ENCODE results near the gene NUDT1.

The NUDT1 gene

DNA sequence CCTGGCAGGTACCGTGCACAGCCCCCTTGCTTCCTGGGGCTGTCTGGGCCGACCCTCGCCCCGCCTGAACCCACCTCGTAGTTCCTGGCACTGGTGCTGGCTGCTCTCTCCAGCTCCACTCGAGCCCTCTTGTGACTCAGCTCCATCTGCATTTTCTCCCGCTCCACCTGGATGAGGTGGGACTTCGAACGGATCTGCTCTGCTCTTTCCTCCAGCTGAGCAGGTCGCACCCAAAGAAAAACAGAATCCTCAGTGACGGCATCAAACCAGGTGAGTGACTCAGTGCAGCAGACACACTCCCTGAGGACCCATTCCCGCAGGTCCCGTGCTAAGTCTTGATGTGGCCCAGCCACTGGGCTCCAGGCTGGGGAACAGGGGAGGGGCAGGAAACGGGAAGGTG lies 16.7 kb upstream of the NUDT1 start:
- DNase-seq = no peak

DNA sequence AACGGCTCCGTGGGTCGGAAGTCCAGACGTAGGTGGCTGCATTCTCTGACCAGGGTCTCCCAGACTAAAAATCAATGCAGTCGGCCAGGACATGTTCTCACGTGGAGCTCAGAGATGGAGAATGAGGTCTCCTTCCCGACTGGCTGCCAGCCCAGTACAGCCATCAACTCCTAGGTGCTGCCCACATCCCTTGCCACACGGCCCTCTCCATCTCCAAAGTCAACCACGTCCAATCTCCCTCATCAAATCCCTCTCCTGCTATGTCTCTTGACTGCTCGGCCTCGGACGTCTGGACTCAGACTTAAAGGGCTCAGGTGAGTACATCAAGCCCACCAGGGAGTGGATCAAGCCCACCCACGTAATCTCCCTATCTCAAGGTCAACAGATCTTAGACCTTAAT lies 16.2 kb upstream of the NUDT1 start:
- no peak for DNase-seq

- no peak for DNase-seq
Measured at GRCh38 chr7:2227699-2228098, 14.3 kb upstream of the NUDT1 start.

- DNase-seq = no peak
Measured at GRCh38 chr7:2228921-2229320, 13.1 kb upstream of the NUDT1 start.

- DNase-seq = no peak
Measured at GRCh38 chr7:2229467-2229866, 12.6 kb upstream of the NUDT1 start.

DNA sequence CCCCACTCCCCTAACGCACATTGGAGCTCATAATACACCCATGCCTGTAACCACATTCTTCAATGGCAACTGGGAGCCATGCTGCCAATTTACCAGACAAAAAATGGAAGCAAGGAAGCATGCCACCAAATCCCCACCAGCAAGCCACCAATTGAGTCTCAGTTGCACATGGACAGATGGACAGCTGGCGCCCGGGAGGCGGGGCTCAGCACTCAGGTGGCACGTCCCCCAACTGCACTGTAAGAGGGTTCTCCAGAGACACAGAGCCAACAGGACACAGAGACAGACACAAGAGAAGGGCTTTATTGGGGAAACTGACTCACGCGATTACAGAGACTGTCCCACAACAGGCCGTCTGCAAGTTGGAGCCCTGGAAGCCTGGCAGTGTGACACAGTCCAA lies 11.8 kb upstream of the NUDT1 start:
- no peak for DNase-seq

- DNase-seq = no peak
Measured at GRCh38 chr7:2230882-2231281, 11.1 kb upstream of the NUDT1 start.

DNA sequence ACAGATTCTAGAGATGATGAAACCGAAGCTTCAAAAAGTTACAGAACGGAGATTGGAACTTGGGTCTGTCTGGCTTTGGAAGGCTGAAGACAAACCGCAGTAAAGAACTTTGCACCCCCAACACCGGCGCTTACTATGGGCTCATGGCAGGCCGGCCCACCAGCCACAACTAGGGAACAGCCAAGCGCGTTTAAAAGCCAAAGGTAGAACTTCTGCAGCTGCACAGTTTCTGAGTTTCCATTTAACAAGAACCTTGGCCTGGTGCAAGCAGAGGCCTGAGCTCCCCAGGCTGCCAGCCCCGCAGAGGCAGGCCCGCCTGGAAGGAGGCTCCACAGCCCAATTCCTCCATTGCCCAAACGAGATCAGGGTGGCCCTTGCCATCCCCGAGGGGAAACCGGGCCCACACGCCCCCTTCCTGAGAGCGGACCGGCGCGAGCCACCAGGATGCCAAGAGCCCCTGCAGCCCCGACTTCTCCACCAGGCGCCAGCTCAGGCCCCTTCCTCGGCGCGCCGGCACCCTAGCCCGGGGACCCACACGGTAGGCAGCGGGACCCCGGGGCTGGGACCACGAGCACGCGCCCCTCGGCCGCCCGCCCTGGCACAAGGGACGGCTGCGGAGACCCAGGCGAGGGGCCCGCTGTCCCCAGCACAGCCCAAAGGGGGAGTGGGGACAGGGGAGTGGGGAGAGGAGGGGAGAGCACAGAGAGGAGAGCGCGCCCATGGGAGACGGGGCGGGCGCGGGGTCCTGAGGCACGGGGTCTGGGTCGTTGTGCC lies 9.8 kb upstream of the NUDT1 start:
- DNase-seq = no peak

- DNase-seq = peak; percentile 31
Measured at GRCh38 chr7:2232766-2233520, 9.1 kb upstream of the NUDT1 start, which contains the start of gene MAD1L1. MAD1L1 (minus strand) TSS chr7:2232945; CDS start chr7:2230133, 2,812 bp downstream.

DNA sequence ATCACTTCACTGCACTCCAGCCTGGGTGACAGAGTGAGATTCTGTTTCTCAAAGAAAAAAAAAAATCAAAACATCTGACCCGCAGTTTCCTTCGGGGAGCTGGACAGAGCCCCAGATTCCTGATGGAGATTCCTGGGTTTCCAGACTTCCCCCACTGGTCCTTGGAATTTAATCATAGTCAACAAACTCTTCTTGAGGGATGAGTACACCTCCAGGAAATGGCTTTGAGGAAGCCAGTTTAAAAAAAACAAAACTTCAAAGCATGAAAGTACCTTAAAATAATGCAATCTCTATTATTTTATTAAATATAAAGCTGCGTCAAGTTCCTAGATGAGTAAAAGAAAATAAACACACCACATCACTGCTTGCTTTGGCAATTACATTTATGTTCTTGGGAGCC lies 8.1 kb upstream of the NUDT1 start:
- no peak for DNase-seq

- no peak for DNase-seq
Measured at GRCh38 chr7:2237109-2237602, 4.9 kb upstream of the NUDT1 start.

DNA sequence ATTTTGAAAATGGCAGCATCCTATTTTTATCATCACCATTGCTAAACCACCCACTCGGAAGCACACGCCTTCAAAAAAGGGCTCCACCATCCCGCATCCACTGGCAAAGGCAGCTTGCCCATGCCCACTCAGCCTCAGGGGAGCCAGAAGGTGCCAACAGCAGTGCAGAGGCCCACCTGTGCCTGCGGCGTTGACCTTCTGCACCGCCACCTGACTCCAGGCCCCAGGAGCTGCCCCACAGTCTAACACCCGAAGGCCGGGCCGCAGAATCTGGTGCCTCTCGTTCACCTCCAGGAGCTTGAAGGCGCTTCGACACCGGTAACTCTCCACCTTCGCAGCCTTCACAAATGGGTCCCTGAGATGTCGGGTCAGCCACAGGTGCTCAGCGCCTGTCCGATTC lies 2.8 kb upstream of the NUDT1 start:
- no peak for DNase-seq

GRCh38 chr7:2242541-2243429 lies 759 bp downstream of the NUDT1 start:
- no peak for DNase-seq

- no peak for DNase-seq
Measured at GRCh38 chr7:2243458-2243857, 1.4 kb downstream of the NUDT1 start.

DNA sequence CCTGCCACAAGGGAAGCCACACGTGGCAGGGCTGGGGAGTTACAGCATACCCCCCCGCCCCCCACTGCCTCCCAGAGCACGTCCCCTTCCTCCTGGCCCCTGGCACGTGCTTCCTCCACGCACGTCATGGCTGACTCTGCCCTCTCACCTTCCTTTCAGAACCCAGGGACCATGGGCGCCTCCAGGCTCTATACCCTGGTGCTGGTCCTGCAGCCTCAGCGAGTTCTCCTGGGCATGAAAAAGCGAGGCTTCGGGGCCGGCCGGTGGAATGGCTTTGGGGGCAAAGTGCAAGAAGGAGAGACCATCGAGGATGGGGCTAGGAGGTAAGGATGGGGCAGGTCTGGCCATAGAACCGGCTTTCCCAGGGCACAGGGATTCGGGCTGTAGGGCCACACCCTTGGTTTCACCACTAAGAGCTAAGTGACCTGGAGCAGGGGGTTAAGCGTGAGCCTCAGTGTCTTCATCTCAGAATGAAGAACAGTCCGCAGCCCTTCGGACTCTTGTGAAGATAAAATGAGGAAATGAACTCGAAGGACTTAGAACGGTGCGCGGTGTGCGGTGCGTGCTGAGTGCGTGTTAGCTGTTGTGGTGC lies 2.5 kb downstream of the NUDT1 start:
- no peak for DNase-seq

GRCh38 chr7:2245883-2246675 lies 4.1 kb downstream of the NUDT1 start:
- DNase-seq = no peak

- no peak for DNase-seq
Measured at GRCh38 chr7:2247141-2247995, 5.3 kb downstream of the NUDT1 start.

GRCh38 chr7:2248984-2249694 lies 7.1 kb downstream of the NUDT1 start:
- DNase-seq = no peak

DNA sequence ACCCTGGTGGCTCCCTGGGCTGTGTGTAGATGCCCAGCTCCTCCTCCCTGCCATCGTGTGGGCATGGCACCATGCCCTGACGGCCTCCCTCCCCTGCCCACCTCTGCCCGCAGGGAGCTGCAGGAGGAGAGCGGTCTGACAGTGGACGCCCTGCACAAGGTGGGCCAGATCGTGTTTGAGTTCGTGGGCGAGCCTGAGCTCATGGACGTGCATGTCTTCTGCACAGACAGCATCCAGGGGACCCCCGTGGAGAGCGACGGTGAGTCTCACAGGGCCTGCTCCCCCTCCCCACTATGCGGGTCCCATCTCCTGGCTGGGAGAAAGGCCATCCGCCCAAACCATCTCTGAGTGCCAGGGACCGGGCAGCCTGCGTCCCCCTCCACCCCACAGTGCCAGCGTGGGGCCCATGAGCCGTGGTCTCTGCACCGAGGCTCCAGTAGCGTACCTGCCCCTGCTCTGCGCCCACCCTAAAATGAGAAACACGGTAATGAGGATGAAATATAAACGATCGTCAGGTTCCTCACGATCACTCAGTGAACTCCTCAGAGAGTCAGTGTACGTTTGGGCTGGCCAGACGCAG lies 7.8 kb downstream of the NUDT1 start:
- no peak for DNase-seq

- no peak for DNase-seq
Measured at GRCh38 chr7:2251381-2251780, 9.4 kb downstream of the NUDT1 start.
